A549 (cell line): Measurements from ENCODE around the gene PNMA1. TPM values are rescaled to one million over a fixed set of nuclear protein-coding genes. Genes with fewer than 3 reads are reported as not detected.

Experiments
- ATAC-seq, 2 experiments: fragments of 200-7000 bp in 1 of 2; fragments of >200 bp in 1 of 2; cut with Nextera tagmentation in 1 of 2; cut with Tn5 transposase in 1 of 2; 3 replicates each; pipeline versions ENCODE4 v1.8.0 to v1.9.1; 2018 to 2020; ENCODE audit warnings: mild to moderate bottlenecking in 1 of 2, moderate library complexity in 1 of 2
- CTCF ChIA-PET: fragments of 300-600 bp; sonication (Branson Sonifier 250); formaldehyde crosslinking; extraction: SDS; loops from one replicate; lab custom pipeline; 2021; ENCODE audit warnings: antibody characterized with exemption, inconsistent platforms; lab: Yijun Ruan, JAX
- POLR2A ChIA-PET: fragments of 350-600 bp; formaldehyde crosslinking; extraction: SDS; loops from one replicate; lab custom pipeline; 2021; ENCODE audit warnings: antibody characterized with exemption, inconsistent platforms; lab: Yijun Ruan, JAX
- DNase-seq, 2 experiments: peaks; one replicate each; pipeline versions ENCODE4 v3.0.0 to v3.0.0-alpha.2; 2011 to 2016; ENCODE audit warnings: low read depth in 1 of 2, low spot score in 1 of 2
- FAIRE-seq: peaks from 2 replicates; lab custom pipeline; 2011; peaks lifted over from hg19 to GRCh38; lab: Jason Lieb, UNC
- H3K27ac ChIP-seq, 2 experiments: fragments of >200 bp; sonication (Bioruptor Twin); formaldehyde crosslinking; 3 replicates each; pipeline ENCODE4 v1.5.1; 2016 to 2017
- H3K4me1 ChIP-seq: fragments of >200 bp; sonication (Bioruptor Twin); formaldehyde crosslinking; 3 replicates; pipeline ENCODE4 v1.6.1; 2016
- H3K4me2 ChIP-seq: fragments of >200 bp; sonication (Bioruptor Twin); formaldehyde crosslinking; 3 replicates; pipeline ENCODE4 v1.6.1; 2016
- H3K4me3 ChIP-seq: fragments of >200 bp; sonication (Bioruptor Twin); formaldehyde crosslinking; 3 replicates; pipeline ENCODE4 v1.5.1; 2016
- H3K9me3 ChIP-seq: fragments of >200 bp; sonication (Bioruptor Twin); formaldehyde crosslinking; 3 replicates; pipeline ENCODE4 v1.6.1; 2016
- E2F6 ChIP-seq: IDR thresholded peaks from 2 replicates; pipeline ENCODE4 v1.6.1; 2012; ENCODE audit warnings: low read depth, borderline replicate concordance
- EHF ChIP-seq: fragments of 250-450 bp; sonication (Bioruptor Pico); IDR thresholded peaks from 2 replicates; pipeline ENCODE4 v1.5.0; 2020; ENCODE audit warnings: mild to moderate bottlenecking
- EP300 ChIP-seq, 2 experiments: fragments of >200 bp; sonication (Bioruptor Twin); formaldehyde crosslinking; IDR thresholded peaks; 2 replicates in 1 of 2; 3 replicates in 1 of 2; pipeline ENCODE4 v1.6.1; 2016 to 2017
- HDAC2 ChIP-seq: fragments of 200-600 bp; sonication (generic); IDR thresholded peaks from 2 replicates; pipeline ENCODE4 v1.6.1; 2016
- KDM1A ChIP-seq: fragments of 200-600 bp; sonication (generic); IDR thresholded peaks from 2 replicates; pipeline ENCODE4 v1.6.1; 2016; ENCODE audit warnings: low read depth, mild to moderate bottlenecking
- MAFK ChIP-seq: fragments of 450-650 bp; IDR thresholded peaks from 2 replicates; pipeline ENCODE4 v1.6.1; 2014; ENCODE audit not compliant: partially characterized antibody
- NFE2L2 ChIP-seq: fragments of 150-350 bp; conservative IDR thresholded peaks from 2 replicates; pipeline ENCODE4 v1.6.1; 2014; ENCODE audit warnings: low read length
- POLR2AphosphoS2 ChIP-seq: conservative IDR thresholded peaks from 2 replicates; pipeline ENCODE4 v1.6.1; 2012; ENCODE audit warnings: low read length, improper control_type of control experiment, inconsistent platforms
- RAD21 ChIP-seq, 2 experiments: fragments of >200 bp in 1 of 2; sonication (Bioruptor Twin) in 1 of 2; formaldehyde crosslinking in 1 of 2; IDR thresholded peaks in 1 of 2; conservative IDR thresholded peaks in 1 of 2; 2 replicates in 1 of 2; 3 replicates in 1 of 2; pipeline ENCODE4 v1.6.1; 2012 to 2018; ENCODE audit warnings: inconsistent platforms in 1 of 2
- RCOR1 ChIP-seq: fragments of 150-350 bp; IDR thresholded peaks from 2 replicates; pipeline ENCODE4 v1.6.1; 2014; ENCODE audit warnings: antibody characterized with exemption, low read length, low read depth
- RFX5 ChIP-seq: fragments of 450-650 bp; IDR thresholded peaks from 2 replicates; pipeline ENCODE4 v1.7.1; 2014; ENCODE audit warnings: antibody characterized with exemption, mild to moderate bottlenecking, moderate library complexity
- SREBF2 ChIP-seq: fragments of 450-650 bp; IDR thresholded peaks from 2 replicates; pipeline ENCODE4 v1.6.1; 2014; ENCODE audit warnings: mild to moderate bottlenecking, moderate library complexity
- TFCP2L1 ChIP-seq: fragments of 250-450 bp; sonication (Bioruptor Pico); IDR thresholded peaks from 2 replicates; pipeline ENCODE4 v1.5.0; 2021; ENCODE audit warnings: mild to moderate bottlenecking
- USF2 ChIP-seq: fragments of 450-650 bp; IDR thresholded peaks from 2 replicates; pipeline ENCODE4 v1.6.1; 2014; ENCODE audit warnings: antibody characterized with exemption
- WGBS: methylation state at CpG from one replicate; pipeline ENCODE4 v1.1.6; 2017; ENCODE audit errors: missing lambda C conversion rate; 5-methylcytosine and 5-hydroxymethylcytosine counted together
- polyA plus RNA-seq, 4 experiments: library from polyadenylated mRNA; depleted of rRNA in 3 of 4; stranded (reverse); fragments of >200 nt; fragmentation: RNase III in 1 of 4; extraction: RNeasy Plus Mini Kit Qiagen cat#74134 plus additional on column Dnase treatment in 1 of 4; gene quantifications; 2 replicates in 3 of 4; 3 replicates in 1 of 4; pipeline ENCODE4 v1.2.3, GENCODE V29; 2011 to 2017
- TF ChIP-seq, protein P1 (sequence below): fragments of 150-350 bp; IDR thresholded peaks from 2 replicates; pipeline ENCODE4 v1.6.1; 2014; ENCODE audit warnings: low read depth, mild to moderate bottlenecking, low read length
- TF ChIP-seq, protein P2 (sequence below): IDR thresholded peaks from 2 replicates; pipeline ENCODE4 v1.6.1; 2012
- TF ChIP-seq, protein P3 (sequence below): fragments of 250-450 bp; sonication (Bioruptor Pico); IDR thresholded peaks from 2 replicates; pipeline ENCODE4 v1.5.0; 2021; ENCODE audit warnings: mild to moderate bottlenecking, moderate library complexity, borderline replicate concordance

PNMA1 gene
- polyA plus RNA-seq, 2 of the 4 experiments (the other 2 are of a cell fraction): 21.2 to 47.3 TPM

GRCh38 chr14:73723406-73723796, 9.2 kb upstream of the PNMA1 start:
- DNase-seq: no peak
- ATAC-seq: no peak
- Histone ChIP-seq H3K4me1 (peaks cover 51% of the 10 kb centered on the region), H3K4me3 (no peak overlapping the region)
- WGBS: 71% methylated on average over 7 of the region's 7 CpGs
- POLR2A ChIA-PET: interaction anchor here (0.8 to 3.4 kb wide), 7 partner anchors 9 to 163 kb away, joined by 3 to 29 read pairs (median 4); partner anchors contain the start of genes PNMA1, PTGR2 and ZNF410
- TF ChIP-seq E2F6 (no peak), USF2 (peak; percentile 43; the same call in 1 of the 2 replicates)
- TF ChIP-seq, all 56 proteins: peak for 1
- CTCF ChIA-PET: interaction anchor here (0.9 to 16.0 kb wide), 11 partner anchors 10 to 216 kb away, joined by 3 to 210 read pairs (median 6); partner anchors contain the start of genes DNAL1 and PTGR2
- FAIRE-seq: no peak
- H3K9me3 ChIP-seq: no peaks in the 10 kb centered on the region
- peak overlapping the region; percentile 68 to 81 for H3K27ac ChIP-seq
- peak overlapping the region; percentile 70 for H3K4me2 ChIP-seq

DNA sequence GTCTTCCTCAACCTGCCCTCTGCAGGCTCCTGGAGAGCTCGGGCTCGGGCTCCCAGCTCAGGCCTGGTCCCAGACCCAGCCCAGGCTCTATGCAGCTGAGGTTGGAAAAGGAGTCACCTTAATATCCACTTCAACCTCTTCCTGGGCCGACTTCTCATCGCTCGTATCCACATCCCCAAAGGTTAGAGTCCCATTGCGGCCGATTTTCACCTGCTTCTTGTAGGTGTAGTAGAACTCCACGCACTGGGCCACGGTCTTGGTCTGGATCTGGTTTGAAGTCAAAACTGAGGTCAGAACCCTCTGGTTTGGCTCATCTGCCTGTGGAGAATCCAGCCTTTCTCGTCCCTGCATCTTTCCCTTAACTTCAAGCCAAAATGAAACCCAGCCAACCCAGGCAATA, 8.4 kb upstream of the PNMA1 start:
- ATAC-seq: no peak
- peaks cover 46% of the 10 kb centered on the region for H3K4me1 ChIP-seq
- H3K4me3 ChIP-seq: no peak overlapping the region
- no peak for TF ChIP-seq POLR2AphosphoS2
- no peak for TF ChIP-seq TFCP2L1 (CRISPR knock-in tag)
- no peak for TF ChIP-seq USF2
- no peak for TF ChIP-seq RAD21 (conservative IDR thresholded peaks at IDR 0.05 in 1 of 2, IDR thresholded peaks at IDR 0.05 in 1 of 2)
- no peak for TF ChIP-seq KDM1A
- TF ChIP-seq RCOR1: no peak
- DNase-seq: no peak
- no peaks in the 10 kb centered on the region for H3K9me3 ChIP-seq
- 92% methylated on average over 10 of the region's 10 CpGs for WGBS
- CTCF ChIA-PET: interaction anchor here (1.7 to 16.0 kb wide), 5 partner anchors 11 to 105 kb away, joined by 5 to 210 read pairs (median 138); a partner anchor contains a TSS
- no peak for FAIRE-seq
- POLR2A ChIA-PET: interaction anchor here (3.4 kb wide), 1 partner anchor 9 kb away, joined by 29 read pairs; the partner anchor contains the start of gene PNMA1
- H3K4me2 ChIP-seq: no peak overlapping the region
- H3K27ac ChIP-seq: peak overlapping the region in 1 of 2 experiments; percentile 81; a peak in 3 of 6 replicates

GRCh38 chr14:73721101-73721821, 7.1 kb upstream of the PNMA1 start:
- FAIRE-seq (no peak), ATAC-seq (no peak), DNase-seq (no peak)
- no peak overlapping the region for H3K4me3 ChIP-seq
- ChIA-PET POLR2A (no interaction called here), CTCF (interaction anchor here (1.1 to 16.0 kb wide), 5 partner anchors 9 to 130 kb away, joined by 3 to 191 read pairs (median 3); no protein-coding TSS in a partner anchor)
- peaks cover 35% of the 10 kb centered on the region for H3K4me1 ChIP-seq
- TF ChIP-seq, protein P1, sequence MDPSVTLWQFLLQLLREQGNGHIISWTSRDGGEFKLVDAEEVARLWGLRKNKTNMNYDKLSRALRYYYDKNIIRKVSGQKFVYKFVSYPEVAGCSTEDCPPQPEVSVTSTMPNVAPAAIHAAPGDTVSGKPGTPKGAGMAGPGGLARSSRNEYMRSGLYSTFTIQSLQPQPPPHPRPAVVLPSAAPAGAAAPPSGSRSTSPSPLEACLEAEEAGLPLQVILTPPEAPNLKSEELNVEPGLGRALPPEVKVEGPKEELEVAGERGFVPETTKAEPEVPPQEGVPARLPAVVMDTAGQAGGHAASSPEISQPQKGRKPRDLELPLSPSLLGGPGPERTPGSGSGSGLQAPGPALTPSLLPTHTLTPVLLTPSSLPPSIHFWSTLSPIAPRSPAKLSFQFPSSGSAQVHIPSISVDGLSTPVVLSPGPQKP: no peak
- TF ChIP-seq EHF (no peak), SREBF2 (no peak), HDAC2 (no peak), EP300 (IDR thresholded peaks at IDR 0.05) (no peak), RFX5 (no peak), NFE2L2 (no peak), MAFK (no peak)
- TF ChIP-seq, protein P2, sequence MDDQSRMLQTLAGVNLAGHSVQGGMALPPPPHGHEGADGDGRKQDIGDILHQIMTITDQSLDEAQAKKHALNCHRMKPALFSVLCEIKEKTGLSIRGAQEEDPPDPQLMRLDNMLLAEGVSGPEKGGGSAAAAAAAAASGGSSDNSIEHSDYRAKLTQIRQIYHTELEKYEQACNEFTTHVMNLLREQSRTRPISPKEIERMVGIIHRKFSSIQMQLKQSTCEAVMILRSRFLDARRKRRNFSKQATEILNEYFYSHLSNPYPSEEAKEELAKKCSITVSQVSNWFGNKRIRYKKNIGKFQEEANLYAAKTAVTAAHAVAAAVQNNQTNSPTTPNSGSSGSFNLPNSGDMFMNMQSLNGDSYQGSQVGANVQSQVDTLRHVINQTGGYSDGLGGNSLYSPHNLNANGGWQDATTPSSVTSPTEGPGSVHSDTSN: no peak
- TF ChIP-seq, protein P3, sequence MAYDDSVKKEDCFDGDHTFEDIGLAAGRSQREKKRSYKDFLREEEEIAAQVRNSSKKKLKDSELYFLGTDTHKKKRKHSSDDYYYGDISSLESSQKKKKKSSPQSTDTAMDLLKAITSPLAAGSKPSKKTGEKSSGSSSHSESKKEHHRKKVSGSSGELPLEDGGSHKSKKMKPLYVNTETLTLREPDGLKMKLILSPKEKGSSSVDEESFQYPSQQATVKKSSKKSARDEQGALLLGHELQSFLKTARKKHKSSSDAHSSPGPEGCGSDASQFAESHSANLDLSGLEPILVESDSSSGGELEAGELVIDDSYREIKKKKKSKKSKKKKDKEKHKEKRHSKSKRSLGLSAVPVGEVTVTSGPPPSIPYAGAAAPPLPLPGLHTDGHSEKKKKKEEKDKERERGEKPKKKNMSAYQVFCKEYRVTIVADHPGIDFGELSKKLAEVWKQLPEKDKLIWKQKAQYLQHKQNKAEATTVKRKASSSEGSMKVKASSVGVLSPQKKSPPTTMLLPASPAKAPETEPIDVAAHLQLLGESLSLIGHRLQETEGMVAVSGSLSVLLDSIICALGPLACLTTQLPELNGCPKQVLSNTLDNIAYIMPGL: no peak
- H3K9me3 ChIP-seq: no peaks in the 10 kb centered on the region
- 90% methylated on average over 11 of the region's 12 CpGs for WGBS
- no peak overlapping the region for H3K27ac ChIP-seq
- H3K4me2 ChIP-seq: no peak overlapping the region
